Measurements from ENCODE around the gene ZFP3. TPM values are rescaled to one million over a fixed set of nuclear protein-coding genes. Genes with fewer than 3 reads are reported as not detected.
"Not testable (repeated sequence)": the region's sequence is repeated elsewhere in the genome, so short reads cannot be mapped to it uniquely, and the experiment has no call there.

ZFP3 gene
- total RNA-seq, 1 experiment from 2014 or later, result 1.1 TPM

DNA sequence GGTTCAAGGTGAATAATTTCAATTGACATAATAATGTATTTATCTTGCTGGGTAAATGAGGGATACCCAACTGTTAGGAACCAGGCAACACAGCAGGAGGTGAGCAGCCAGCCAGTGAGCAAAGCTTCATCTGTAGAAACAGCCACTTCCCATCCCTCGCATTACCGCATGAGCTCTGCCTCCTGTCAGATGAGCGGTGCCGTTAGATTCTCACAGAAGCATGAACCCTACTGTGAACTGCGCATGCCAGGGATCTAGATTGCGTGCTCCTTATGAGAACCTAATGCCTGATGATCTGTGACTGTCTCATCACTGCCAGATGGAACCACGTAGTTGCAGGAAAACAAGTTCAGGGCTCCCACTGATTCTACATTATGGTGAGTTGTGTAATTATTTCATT, 46.6 kb downstream of the ZFP3 start:
- DNase-seq (ENCODE audit: low spot score), result not testable (repeated sequence)

GRCh38 chr17:5126719-5127488, 48.6 kb downstream of the ZFP3 start:
- no peak for DNase-seq (ENCODE audit: low spot score)

GRCh38 chr17:5127910-5128309, 49.6 kb downstream of the ZFP3 start:
- no peak for DNase-seq (ENCODE audit: low spot score)

DNA sequence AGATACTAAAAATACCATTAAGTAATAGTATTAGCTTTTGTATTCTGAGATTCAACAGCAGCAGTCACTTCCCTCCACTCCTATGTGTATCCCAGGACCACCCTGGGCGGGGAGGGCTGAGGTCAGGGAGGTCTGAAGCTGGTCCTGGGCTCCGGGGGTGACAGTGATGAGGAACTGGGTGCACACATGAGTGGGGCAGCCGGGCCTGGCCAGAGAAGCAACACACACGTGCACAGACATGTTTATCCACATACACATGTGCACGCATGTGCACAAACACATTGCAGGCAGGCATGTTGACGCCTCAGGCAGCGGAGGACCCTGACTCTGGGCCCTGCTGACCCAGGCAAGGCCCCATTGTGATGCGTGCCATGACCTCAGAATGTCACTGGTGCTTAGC, 50.1 kb downstream of the ZFP3 start:
- DNase-seq (ENCODE audit: low spot score), result not testable (repeated sequence)

DNA sequence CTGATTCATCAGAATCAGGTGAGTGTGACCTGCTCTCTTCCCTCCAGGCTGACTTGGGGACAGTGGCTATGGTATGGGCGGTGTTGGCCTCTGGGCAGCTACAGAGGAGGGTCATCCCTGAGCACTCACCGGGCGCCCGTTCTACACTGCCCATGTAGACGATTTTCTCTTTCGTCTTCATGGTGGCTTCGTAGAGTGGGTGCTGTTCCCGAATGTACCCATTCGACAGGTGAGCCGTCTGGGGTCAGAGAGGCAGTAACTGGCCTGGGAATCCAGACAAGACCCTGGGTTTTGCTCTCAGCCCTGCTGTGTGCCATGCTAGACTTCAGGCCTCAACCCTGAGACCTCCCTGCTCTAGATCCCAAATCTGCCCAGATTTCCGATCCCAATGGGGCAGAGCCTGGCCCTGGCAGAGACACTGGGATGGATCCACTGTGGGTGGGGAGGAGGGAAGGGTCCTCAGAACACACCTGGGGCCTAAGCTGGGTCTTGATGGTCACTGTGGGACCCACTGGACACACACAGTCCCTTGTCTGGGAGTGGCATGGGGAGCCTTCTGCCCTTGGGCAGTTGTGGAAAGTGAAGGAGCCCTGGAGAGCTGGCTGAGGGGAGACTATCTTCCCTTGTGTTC, 50.8 kb downstream of the ZFP3 start:
- no peak for DNase-seq (ENCODE audit: low spot score)

DNA sequence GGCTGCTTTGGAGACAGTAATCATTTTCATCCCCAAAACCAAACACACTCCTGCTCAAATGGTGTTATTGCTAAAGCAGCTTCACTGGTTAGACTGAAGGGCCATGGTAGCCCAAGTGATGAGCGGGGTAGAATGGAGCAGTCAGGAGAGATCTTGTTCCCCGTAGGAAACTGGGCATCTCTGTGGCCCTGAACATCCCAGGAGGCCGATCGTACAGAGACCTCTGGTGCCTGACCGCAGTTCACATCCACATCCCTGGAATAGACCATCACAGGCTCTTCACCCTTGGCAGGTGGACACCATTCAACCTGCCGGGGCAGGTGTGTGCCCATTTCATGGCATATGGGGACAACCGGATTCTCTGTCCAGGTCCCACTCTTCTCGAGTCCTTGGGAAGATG, 51.5 kb downstream of the ZFP3 start:
- DNase-seq (ENCODE audit: low spot score), result not testable (repeated sequence)

DNA sequence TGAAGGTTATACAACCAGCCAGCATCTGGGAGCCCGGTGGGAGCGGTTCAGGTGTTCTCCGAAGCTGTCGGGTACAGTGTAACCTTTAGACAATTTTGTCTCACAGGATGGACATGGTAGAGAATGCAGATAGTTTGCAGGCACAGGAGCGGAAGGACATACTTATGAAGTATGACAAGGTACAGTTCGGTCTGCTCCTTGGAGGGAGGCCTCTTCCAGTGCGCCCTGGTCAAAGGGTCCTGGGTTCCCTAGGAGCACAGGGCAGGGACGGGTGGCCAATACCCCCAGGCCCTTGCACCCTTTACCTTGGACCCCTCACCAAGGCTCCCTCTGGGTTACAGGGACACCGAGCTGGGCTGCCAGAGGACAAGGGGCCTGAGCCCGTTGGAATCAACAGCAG, 52.0 kb downstream of the ZFP3 start:
- DNase-seq (ENCODE audit: low spot score), result not testable (repeated sequence)

DNA sequence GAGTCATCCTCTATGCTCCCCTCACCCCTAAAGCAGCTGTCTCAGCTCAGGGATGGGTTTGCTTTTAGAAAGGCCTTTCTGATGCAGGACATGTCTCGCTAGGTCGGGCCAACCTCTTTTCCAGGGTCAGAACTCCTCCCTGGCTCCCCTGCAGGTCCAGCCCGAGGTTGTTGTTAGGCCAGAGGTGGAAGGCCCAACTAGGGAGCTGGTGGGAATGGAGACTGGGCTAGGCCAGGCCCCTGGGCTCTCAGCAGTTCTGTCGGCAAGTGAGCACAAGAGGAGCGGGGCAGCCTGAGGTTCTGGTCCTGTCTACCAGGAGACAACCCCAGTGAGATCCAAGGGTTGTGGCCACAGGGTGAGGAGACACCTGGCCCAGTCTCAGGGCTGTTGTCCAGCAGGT, 52.4 kb downstream of the ZFP3 start:
- not testable (repeated sequence) for DNase-seq (ENCODE audit: low spot score)

DNA sequence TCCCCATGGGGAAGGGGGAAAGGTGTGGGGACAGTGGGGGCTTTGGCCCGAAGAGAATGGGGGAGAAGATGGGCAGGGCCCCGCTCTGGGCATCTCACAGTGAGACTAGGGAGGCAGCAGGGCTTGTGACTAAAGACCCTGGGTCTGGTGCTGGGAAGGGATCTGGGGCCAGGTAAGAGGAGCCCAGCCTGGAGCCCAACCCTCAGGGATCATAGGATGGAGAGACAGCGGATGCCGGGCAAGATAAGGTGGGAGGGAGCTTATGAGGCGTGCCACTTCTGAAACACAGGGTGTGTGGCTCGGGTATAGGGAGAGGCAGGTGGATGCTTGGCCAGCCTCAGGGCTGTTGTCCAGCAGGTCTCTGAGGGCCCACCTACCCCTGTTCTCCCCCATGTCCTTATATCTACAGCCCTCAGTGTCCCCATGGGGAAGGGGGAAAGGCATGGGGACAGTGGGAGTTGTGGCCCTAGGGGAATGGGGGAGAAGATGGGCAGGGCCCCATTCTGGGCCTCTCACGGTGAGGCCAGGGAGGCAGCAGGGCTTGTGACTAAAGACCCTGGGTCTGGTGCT, 53.0 kb downstream of the ZFP3 start:
- no peak for DNase-seq (ENCODE audit: low spot score)

DNA sequence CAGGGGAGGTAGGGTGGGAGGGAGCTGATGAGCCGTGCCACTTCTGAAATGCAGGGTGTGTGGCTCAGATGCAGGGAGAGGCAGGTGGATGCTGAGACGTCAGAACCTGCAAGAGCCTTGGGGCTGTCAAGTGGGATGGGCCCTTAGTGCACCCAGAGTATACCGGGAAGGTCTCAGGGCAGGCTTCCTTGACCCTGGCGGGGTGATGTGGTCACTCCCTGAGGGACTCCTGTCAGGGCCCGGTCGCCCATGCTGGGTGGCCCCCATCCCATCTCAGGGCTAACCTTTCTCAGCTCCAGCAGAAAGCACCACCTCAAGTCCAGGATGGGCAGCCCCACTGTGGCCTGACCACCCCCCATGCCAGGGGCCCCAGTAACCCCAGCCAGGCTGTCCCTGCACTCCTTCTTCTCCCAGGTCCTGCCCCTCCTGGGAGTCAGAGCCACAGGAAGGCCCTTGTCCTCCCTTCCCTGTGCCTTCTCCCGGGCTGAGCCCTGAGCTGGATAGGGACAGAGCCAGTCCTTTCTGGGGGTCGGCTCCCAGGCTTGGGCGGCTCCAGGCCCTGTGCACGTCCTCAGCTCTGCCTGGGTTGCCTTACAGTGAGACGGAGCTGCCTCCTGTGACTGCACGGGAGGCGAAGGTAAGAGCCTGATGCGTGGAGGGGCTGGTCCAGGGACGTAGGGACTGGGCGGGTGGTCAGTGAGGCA, 53.7 kb downstream of the ZFP3 start:
- not testable (repeated sequence) for DNase-seq (ENCODE audit: low spot score)

GRCh38 chr17:5132503-5133225, 54.4 kb downstream of the ZFP3 start:
- not testable (repeated sequence) for DNase-seq (ENCODE audit: low spot score)

GRCh38 chr17:5133311-5133710, 55.0 kb downstream of the ZFP3 start:
- DNase-seq (ENCODE audit: low spot score), result no peak

- not testable (repeated sequence) for DNase-seq (ENCODE audit: low spot score)
These were observed 55.7 kb downstream of the ZFP3 start for GRCh38 chr17:5133961-5134360.

DNA sequence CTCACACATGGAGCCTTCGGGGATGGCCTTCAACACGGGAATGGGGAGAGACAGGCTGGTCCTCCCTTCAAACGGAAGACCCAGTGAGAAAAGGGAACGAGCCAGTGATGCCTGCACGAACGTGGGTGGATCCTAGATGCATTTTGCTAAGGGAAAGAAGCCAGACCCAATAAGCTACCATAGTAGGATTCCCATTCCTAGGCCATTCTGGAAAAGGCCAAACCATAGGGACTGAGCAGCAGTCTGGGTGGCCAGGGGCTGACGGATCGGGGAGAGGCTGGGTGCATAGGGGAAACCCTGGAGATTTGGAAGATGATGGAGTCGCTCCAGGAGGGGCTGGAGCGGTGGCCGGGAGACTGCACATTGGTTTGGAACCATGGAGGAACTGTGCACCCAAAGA, 56.3 kb downstream of the ZFP3 start:
- DNase-seq (ENCODE audit: low spot score), result not testable (repeated sequence)

DNA sequence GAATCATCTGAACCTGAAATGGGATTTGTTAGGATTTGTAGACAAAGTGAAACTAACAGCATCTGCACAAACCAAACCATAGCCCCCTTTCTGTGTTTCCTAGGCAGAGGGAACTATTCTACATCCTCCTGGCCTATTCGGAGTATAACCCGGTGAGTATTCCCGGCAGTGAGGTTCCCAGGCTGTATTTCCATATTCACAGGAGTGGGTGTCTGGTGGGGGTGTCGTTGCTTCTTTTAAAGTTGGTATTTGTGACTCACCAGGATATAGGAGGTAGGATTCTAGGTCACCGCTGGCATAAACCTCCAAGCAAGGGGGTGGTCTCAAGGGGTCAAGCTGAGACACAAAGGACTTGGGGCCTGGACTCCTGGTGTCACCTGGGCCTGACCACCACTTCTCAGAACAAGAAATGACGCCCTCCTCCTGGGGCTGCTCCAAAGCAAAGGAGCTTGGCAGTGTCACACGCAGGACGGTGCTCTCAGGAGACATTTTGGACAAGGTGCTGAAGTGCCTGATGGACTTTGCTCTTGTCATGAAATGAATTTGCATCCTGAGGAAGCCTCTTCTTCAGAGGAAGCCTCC, 57.0 kb downstream of the ZFP3 start:
- DNase-seq (ENCODE audit: low spot score), result not testable (repeated sequence)

GRCh38 chr17:5135726-5136579, 57.7 kb downstream of the ZFP3 start:
- DNase-seq (ENCODE audit: low spot score), result no peak

GRCh38 chr17:5136580-5137412, 58.5 kb downstream of the ZFP3 start:
- not testable (repeated sequence) for DNase-seq (ENCODE audit: low spot score)

DNA sequence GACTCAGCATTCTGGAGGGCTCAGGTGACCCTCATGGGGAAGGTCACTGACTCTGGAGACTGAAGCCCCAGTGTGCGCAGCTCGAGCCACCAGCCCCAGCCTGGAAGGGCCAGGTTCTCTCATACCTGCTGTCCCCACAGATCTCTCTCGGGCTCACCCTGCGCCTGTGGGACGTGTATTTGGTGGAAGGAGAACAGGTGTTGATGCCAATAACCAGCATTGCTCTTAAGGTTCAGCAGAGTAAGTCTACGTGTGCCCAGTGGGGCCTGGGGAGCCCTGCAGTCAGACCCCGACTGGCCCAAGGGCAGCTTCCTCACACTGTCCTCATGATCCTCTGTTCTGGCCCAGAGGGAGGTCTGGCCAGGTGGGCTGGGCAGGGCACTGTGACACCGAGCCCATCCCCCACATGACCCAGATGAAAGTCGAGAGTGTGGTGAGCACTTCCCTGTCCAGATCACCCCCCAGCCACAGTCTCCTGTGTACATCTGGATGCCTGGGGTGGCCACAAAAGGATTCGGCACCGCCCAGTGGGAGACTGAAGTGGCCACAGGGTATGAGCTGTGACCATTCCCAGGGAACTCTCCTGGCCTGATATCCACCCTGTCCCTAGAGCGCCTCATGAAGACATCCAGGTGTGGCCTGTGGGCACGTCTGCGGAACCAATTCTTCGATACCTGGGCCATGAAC, 59.4 kb downstream of the ZFP3 start:
- DNase-seq (ENCODE audit: low spot score), result not testable (repeated sequence)

- DNase-seq (ENCODE audit: low spot score), result not testable (repeated sequence)
These were observed 59.9 kb downstream of the ZFP3 start for GRCh38 chr17:5138198-5138544.
